Muscle layer of colon (tissue), 2 donors: ENCODE results near the gene GNA14.

Experiments
- H3K27ac ChIP-seq: one replicate; pipeline ENCODE4 v1.7.0; 2013; ENCODE audit warnings: low read depth, mild to moderate bottlenecking, low read length, moderate library complexity
- H3K27me3 ChIP-seq, 2 donors: one replicate each; pipeline ENCODE4 v1.7.0; 2013; ENCODE audit warnings: low read length in 2 of 2, mild to moderate bottlenecking in 2 of 2; ENCODE audit not compliant: insufficient read depth in 2 of 2, control insufficient read depth in 1 of 2
- H3K36me3 ChIP-seq: one replicate; pipeline ENCODE4 v1.7.0; 2013; ENCODE audit warnings: mild to moderate bottlenecking, low read length; ENCODE audit not compliant: insufficient read depth
- H3K4me1 ChIP-seq: one replicate; pipeline ENCODE4 v1.7.0; 2013; ENCODE audit warnings: mild to moderate bottlenecking, low read length; ENCODE audit not compliant: insufficient read depth
- H3K4me3 ChIP-seq, 2 donors: one replicate each; pipeline ENCODE4 v1.7.0; 2013; ENCODE audit warnings: low read length in 2 of 2, low read depth in 1 of 2, mild to moderate bottlenecking in 1 of 2, moderate library complexity in 1 of 2
- H3K9ac ChIP-seq: one replicate; pipeline ENCODE4 v1.7.0; 2013; ENCODE audit warnings: low read length
- H3K9me3 ChIP-seq: one replicate; pipeline ENCODE4 v1.7.0; 2013; ENCODE audit warnings: mild to moderate bottlenecking, low read length
- donor health status: abdominal sarcoma.
- donor health status: Adenocarcinoma of cecum.

GNA14 gene

DNA sequence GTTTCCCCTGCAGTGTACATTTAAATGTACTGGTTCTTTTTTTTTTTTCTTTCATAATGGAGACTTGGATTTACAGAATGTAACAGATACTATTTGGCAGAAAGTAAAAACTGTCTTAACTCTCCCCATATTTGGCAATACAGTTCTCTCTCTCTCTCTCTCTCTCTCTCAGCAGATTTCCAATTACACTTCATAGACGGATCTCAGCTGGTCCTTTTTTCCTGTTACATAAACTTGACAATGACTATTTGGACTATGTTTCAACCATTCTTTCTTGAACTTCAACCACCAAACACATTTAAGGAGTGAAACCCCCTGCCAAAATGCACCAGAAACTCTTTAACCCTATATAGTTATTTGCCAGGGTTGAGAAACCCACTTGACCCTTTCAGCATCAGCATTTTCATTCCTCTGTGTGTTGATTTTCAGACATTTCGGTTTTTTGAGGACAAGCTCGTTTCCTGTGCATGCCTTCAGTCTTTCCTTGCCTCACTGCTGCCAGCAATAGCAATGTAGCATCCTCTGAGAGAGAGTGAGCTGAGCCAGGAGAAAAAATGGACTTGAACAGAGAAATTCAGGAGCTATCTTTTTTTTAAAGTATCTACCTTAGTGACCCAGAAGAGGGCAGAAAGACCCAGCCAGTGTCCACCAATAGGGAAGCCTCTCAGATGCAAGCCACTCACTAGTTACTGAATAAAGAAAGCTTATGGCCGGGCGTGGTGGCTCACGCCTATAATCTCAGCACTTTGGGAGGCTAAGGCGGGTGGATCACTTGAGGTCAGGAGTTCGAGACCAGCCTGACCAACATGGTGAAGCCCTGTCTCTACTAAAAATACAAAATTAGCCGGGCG lies 26.0 kb upstream of the GNA14 start:
- H3K27ac ChIP-seq, result no peak overlapping the region
- H3K27me3 ChIP-seq, result no peaks in the 10 kb centered on the region

DNA sequence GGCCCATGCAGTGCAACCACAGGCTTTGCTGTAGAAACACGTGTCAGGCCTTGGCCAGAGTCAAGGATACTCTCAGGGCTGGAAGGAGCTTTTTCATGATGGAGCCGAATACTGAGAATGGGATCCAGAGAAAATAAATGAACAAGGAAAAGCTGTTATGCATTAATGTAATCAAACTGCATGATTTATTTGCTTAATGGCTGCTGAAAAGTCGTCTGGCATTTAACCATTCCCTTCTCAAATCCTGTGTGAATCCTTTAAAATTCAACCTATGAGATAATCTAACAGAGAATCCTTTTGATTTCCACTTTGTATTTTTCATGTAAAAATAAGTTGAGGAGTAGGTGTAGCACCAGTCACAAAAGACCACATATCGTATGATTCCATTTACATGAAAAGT lies 24.1 kb upstream of the GNA14 start:
- Histone ChIP-seq H3K9ac (no peak overlapping the region), H3K4me3 (no peak overlapping the region), H3K36me3 (no peaks in the 10 kb centered on the region), H3K4me1 (peaks cover 11% of the 10 kb centered on the region), H3K9me3 (no peaks in the 10 kb centered on the region), H3K27me3 (no peaks in the 10 kb centered on the region), H3K27ac (no peak overlapping the region)

More for the DNA sequence above, 26.0 kb upstream of the GNA14 start:
- Histone ChIP-seq H3K4me1 (peaks cover 11% of the 10 kb centered on the region), H3K9ac (no peak overlapping the region), H3K4me3 (no peak overlapping the region), H3K9me3 (no peaks in the 10 kb centered on the region), H3K36me3 (no peaks in the 10 kb centered on the region)

DNA sequence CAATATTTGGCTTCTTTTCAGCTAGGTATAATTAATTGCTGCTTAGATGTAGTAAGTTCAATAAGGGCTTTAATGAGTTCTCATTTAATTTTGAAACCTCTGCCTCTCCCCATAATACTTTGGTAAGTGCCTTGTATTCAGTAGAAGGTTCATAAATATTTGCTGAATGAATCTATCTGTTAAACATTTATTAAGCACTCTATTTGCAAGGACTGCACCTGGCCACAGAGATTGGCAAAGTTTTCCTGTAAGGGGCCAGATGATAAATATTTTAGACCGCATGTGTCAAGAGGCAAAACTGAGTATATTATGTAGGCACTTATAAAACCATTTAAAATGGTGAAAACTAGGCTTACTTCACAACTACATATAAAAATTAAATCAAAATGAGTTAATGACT lies 19.0 kb upstream of the GNA14 start:
- no peak overlapping the region for H3K4me3 ChIP-seq
- H3K9ac ChIP-seq, result no peak overlapping the region
- H3K9me3 ChIP-seq, result no peaks in the 10 kb centered on the region
- peaks cover 13% of the 10 kb centered on the region for H3K4me1 ChIP-seq
- H3K27ac ChIP-seq, result no peak overlapping the region
- H3K36me3 ChIP-seq, result no peaks in the 10 kb centered on the region
- H3K27me3 ChIP-seq, result no peaks in the 10 kb centered on the region

DNA sequence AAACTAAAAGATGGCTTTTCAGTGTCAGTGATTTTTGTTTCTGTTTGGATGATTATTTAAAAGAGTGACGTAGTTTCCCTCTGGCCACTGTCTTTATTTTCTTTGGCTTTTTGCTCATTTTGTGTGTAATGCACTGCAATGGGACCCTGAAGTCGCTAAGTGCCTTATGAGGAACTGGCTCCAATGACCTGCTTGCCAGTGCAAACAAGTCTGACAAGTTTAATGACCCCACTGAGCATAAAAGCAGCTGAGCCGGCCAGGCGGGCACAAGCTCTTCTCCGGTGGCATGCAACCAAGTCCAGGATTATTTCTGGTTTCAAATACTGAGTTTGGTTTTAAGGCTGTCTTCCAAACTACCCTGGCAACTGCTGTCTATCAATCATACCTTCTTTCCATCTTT lies 15.6 kb upstream of the GNA14 start:
- Histone ChIP-seq H3K4me1 (peaks cover 13% of the 10 kb centered on the region), H3K27ac (no peak overlapping the region), H3K9ac (no peak overlapping the region), H3K4me3 (no peak overlapping the region), H3K9me3 (no peaks in the 10 kb centered on the region), H3K36me3 (no peaks in the 10 kb centered on the region), H3K27me3 (no peaks in the 10 kb centered on the region)

DNA sequence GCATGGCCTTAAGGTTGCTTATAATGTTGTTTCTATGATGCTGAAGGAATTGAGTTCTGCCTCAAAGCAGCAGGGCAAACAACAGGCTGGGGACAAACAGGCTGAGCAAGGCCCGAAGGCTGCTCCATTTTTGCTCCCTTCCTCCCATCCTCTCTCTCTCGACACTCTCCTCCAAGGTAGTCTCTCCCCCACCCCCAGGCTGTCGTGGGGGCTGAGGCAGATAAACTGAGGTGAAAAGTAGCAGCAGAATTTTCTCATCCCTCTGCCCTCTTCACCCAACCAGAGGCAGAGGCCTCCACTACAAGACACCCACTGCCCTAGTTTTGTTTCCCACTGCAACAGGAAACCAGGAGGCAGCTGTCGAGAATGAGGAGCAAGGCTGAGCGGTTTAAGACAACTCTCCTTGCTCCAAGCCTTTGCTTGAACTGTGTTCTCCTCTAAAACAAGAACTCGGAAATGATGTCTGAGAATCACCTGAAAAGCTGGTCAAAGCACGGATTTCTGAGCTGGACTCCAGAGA lies 13.5 kb upstream of the GNA14 start:
- no peak overlapping the region for H3K9ac ChIP-seq

DNA sequence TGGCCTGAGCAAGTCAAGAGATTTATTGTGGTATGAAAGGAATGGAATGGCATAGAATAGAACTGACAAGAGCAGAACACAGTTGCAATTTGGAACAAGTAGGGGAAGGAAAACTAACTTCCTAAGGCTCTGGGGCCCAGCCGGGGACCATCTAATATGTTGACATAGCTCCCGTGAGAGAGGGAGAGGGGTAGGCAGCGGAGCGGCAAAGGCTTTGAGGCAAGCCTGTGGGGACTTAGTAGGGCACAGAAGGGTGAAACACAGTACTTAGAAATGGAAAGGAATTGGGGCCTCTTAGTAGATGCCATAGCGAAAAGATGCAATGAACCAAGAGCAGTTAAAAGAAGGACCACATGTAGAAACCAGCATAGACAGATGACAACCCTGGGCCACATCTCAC lies 11.8 kb upstream of the GNA14 start:
- Histone ChIP-seq H3K4me1 (peaks cover 13% of the 10 kb centered on the region), H3K4me3 (no peak overlapping the region), H3K27me3 (no peaks in the 10 kb centered on the region), H3K27ac (no peak overlapping the region), H3K9ac (no peak overlapping the region), H3K9me3 (no peaks in the 10 kb centered on the region), H3K36me3 (no peaks in the 10 kb centered on the region)

More for the DNA sequence above, 13.5 kb upstream of the GNA14 start:
- Histone ChIP-seq H3K27me3 (no peaks in the 10 kb centered on the region), H3K9me3 (no peaks in the 10 kb centered on the region), H3K27ac (no peak overlapping the region), H3K36me3 (no peaks in the 10 kb centered on the region), H3K4me3 (no peak overlapping the region), H3K4me1 (peaks cover 13% of the 10 kb centered on the region)

DNA sequence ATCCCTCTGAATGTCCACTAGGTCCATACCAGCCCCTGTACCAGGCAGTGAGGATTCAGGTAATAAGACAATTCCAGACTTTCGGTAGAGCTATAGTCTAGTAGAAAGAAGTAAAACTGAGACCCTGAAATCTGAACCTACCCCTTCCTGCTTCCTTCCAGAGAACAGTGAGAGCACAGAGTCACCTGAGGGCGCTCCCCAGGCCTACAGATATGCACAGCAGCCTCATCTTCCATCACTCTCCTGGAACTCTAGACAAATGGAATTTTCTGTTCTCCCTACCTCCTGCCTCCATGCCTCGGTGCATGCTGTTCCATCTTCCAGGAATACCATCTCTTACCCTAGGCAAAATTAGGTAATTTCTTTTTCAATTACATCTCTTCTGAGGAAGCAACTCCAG lies 3.1 kb upstream of the GNA14 start:
- no peaks in the 10 kb centered on the region for H3K4me1 ChIP-seq
- H3K4me3 ChIP-seq, result no peak overlapping the region
- no peak overlapping the region for H3K27ac ChIP-seq
- no peaks in the 10 kb centered on the region for H3K9me3 ChIP-seq
- H3K9ac ChIP-seq, result no peak overlapping the region
- no peaks in the 10 kb centered on the region for H3K36me3 ChIP-seq
- no peaks in the 10 kb centered on the region for H3K27me3 ChIP-seq

DNA sequence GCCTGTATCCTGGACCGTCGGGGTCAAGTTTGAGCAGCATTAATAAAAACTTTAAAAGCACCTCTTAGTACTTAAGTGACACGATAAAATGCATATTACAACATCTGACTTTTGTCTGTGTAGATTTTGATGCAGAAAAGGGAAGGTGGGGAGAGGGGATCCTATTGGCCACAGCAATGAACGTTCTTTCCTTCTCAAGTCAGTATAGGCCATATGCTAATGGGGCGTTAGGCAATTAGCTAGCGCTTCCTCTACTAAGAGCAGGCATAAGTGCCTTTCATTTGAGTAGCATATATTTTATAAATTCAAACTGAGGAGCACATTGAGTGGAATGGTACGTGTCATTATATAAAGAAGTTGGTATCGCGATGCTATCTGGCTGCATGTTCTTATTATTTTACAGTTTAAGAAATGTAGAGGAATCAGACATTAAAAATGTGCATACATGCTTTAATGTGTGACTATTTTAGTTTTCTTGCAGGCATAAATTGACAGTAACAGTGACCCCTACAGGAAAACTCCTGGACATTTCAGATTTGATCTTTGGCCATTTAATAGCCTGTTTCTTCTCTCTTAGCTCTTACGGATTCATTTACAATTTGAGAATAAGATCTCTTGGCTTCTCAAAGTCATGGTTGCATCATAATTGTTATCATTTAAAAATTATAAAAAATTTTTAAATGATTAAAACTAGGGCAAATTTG lies 1.1 kb upstream of the GNA14 start:
- H3K4me1 ChIP-seq, result no peaks in the 10 kb centered on the region
- H3K9ac ChIP-seq, result no peak overlapping the region
- H3K4me3 ChIP-seq, result peak overlapping the region; percentile 68 to 74
- no peaks in the 10 kb centered on the region for H3K36me3 ChIP-seq
- peak overlapping the region; percentile 52 for H3K27ac ChIP-seq
- no peaks in the 10 kb centered on the region for H3K9me3 ChIP-seq
- no peaks in the 10 kb centered on the region for H3K27me3 ChIP-seq

DNA sequence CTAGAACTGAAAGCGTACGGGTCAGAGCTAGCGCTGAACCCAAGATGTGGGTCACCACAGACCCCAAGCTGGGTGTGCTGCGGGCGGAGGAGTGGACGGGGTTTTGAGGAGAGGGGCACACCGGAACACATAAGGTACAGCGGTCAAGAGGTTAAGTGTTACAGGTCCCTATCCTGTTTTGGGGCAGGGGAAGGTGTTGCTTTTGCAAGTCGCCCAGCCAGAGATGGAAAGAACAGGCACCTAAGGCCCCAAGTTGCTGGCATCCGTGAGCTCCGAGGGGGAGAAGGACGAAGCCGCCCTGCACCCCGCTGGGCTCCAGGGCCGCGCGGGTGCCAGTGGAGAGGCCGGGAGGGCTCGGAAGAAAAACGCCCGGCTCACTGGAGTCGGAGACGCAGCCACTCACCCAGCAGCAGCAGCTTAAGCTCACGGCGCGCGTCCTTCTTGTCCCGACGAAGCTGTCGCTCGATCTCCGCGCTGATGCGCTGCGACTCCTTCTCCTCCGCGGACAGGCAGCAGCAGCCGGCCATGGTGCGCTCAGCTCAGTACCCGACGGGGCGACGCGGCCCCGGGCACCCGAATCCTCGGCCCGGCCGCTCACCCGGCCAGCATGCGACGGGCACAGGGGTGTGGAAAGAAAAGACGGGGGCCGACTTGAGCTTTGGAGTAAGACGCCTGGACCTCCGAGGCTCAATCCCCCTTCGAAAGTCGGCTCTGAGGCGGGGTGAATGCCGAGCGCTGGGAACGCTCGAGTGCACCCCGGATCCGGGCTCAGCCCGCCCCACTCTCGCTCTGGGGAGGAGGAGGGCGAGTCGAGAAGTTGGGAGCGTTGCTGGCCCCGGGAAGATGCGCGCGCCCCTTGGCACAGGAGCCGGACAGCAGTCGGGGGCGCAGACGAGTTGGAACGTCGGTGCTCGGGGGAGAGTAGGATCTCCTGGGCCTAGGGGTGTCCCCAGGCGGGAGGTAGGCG lies 572 bp downstream of the GNA14 start:
- Histone ChIP-seq H3K9me3 (no peaks in the 10 kb centered on the region), H3K4me3 (peak overlapping the region; percentile 68 to 74), H3K36me3 (no peaks in the 10 kb centered on the region), H3K27ac (peak overlapping the region; percentile 52), H3K9ac (no peak overlapping the region), H3K4me1 (no peaks in the 10 kb centered on the region), H3K27me3 (no peaks in the 10 kb centered on the region)

DNA sequence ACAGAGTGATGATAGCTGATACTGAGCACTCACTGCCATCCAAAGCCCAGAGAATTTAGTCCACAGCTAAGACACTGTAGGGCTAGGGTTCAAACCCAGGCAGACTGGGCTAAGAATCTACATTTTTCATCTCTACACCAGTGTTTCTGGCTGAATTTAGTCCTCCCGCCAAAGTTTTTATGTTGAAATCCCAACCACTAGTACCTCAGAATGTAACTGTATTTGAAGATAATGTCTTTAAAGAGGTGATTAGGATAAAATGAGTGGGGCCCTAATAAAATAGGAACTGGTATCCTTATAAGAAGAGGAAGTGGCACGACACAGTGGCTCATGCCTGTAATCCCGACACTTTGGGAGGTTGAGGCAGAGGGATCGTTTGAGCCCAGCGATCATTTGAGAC lies 4.3 kb downstream of the GNA14 start:
- Histone ChIP-seq H3K27ac (no peak overlapping the region), H3K36me3 (no peaks in the 10 kb centered on the region), H3K4me3 (no peak overlapping the region), H3K9ac (no peak overlapping the region), H3K27me3 (no peaks in the 10 kb centered on the region), H3K9me3 (no peaks in the 10 kb centered on the region), H3K4me1 (no peaks in the 10 kb centered on the region)
